Ectodermal cell (in vitro differentiated cells): Measurements from ENCODE around the gene EML4.

Source experiments
- H3K27ac ChIP-seq: 2 replicates; pipeline ENCODE4 v1.7.0; 2013; ENCODE audit warnings: mild to moderate bottlenecking, low read depth, low read length; ENCODE audit not compliant: insufficient read depth, poor library complexity, severe bottlenecking
- H3K27me3 ChIP-seq: 2 replicates; pipeline ENCODE4 v1.7.0; 2013; ENCODE audit warnings: mild to moderate bottlenecking, low read length; ENCODE audit not compliant: insufficient read depth, control insufficient read depth, poor library complexity, severe bottlenecking
- H3K36me3 ChIP-seq: one replicate; pipeline ENCODE4 v1.7.0; 2013; ENCODE audit warnings: low read length; ENCODE audit not compliant: control insufficient read depth, insufficient read depth
- H3K4me1 ChIP-seq: one replicate; pipeline ENCODE4 v1.7.0; 2013; ENCODE audit warnings: low read length; ENCODE audit not compliant: control insufficient read depth, insufficient read depth
- H3K4me3 ChIP-seq: 2 replicates; pipeline ENCODE4 v1.7.0; 2013; ENCODE audit warnings: low read depth, low read length, control low read depth; ENCODE audit not compliant: insufficient read depth
- H3K9me3 ChIP-seq: 2 replicates; pipeline ENCODE4 v1.7.0; 2013; ENCODE audit warnings: mild to moderate bottlenecking, low read length, moderate library complexity; ENCODE audit not compliant: control insufficient read depth
- WGBS, 2 experiments: methylation state at CpG; one replicate each; pipeline ENCODE4 v1.1.7; 2013; ENCODE audit warnings: missing lambda C conversion rate in 2 of 2; 5-methylcytosine and 5-hydroxymethylcytosine counted together

Gene EML4

DNA sequence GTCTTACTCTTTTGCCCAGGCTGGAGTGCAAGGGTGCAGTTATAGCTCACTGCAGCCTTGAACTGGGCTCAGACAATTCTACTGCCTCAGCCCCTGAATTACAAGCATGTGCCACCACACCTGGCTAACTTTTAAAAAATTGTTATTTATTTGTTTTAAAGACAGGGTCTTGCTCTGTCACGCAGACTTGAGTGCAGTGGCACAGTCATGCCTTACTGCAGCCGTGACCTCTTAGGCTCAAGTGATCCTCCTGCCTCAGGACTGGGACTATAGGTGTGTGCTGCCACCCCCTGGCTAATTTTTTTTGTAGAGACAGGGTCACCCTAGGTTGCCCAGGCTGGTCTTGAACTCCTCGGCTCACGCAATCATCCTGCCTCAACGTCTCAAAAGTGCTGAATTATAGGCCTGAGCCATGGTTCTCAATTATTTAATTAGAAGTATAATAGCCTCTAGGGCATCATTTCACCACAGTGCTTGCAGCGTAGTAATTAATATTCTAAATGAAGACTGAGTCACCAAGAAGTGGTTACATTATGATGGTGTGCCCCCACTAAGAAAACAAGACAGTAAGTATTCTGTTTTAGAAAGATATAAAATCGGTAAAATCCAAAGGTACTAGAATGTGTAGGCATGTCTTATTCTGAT is 69.6 kb downstream of the EML4 start:
- no peaks in the 10 kb centered on the region for H3K36me3 ChIP-seq
- H3K4me1 ChIP-seq: no peaks in the 10 kb centered on the region
- no peaks in the 10 kb centered on the region for H3K27me3 ChIP-seq
- WGBS, 2 experiments: 70 to 84% methylated on average over 7 of the region's 7 CpGs
- H3K27ac ChIP-seq: no peak overlapping the region
- H3K4me3 ChIP-seq: no peak overlapping the region
- no peaks in the 10 kb centered on the region for H3K9me3 ChIP-seq

DNA sequence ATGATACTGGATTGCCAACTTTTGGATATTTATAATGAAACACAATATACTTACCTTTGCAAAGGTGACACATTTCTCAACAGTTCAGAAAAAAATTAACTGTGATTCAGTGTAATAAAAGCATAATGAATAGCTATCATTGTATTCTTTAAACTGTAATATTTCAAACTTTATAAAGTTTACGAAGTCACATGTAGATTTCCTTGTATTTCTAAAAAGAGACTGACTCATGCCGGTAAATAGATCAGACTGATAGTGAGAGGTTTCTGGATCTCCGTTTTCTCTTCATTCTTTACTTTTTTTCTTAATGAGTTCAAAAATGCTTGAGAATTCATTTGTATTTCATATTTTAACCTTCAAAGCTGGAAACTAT is 70.1 kb downstream of the EML4 start:
- H3K27ac ChIP-seq: no peak overlapping the region
- 96 to 100% methylated on average over 1 to 3 of the region's 3 CpGs for WGBS, 2 experiments
- H3K9me3 ChIP-seq: no peaks in the 10 kb centered on the region
- H3K27me3 ChIP-seq: no peaks in the 10 kb centered on the region
- H3K36me3 ChIP-seq: no peaks in the 10 kb centered on the region
- H3K4me3 ChIP-seq: no peak overlapping the region
- no peaks in the 10 kb centered on the region for H3K4me1 ChIP-seq

DNA sequence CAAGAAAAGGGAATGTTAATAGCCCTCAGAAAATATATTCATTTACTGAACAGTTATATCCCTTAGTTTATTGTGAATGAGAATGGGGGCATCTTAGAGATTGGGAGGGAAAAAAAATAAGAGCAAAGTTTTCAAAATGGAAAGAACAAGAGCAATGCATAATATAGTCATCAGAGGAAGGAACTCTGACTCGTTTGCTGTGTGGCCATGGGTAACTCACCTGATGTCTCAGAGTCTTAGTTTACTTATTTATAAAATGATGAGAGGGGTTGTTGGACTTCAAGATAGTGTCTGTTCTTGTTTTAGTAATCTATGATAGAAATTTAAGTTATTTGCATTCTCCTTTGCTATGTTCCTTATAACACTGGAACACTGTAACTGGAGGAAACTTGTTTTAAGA is 70.7 kb downstream of the EML4 start:
- Histone ChIP-seq H3K36me3 (no peaks in the 10 kb centered on the region), H3K27ac (no peak overlapping the region), H3K9me3 (no peaks in the 10 kb centered on the region), H3K4me3 (no peak overlapping the region), H3K27me3 (no peaks in the 10 kb centered on the region), H3K4me1 (no peaks in the 10 kb centered on the region)
- 90 to 97% methylated on average over 1 of the region's 1 CpG for WGBS, 2 experiments

DNA sequence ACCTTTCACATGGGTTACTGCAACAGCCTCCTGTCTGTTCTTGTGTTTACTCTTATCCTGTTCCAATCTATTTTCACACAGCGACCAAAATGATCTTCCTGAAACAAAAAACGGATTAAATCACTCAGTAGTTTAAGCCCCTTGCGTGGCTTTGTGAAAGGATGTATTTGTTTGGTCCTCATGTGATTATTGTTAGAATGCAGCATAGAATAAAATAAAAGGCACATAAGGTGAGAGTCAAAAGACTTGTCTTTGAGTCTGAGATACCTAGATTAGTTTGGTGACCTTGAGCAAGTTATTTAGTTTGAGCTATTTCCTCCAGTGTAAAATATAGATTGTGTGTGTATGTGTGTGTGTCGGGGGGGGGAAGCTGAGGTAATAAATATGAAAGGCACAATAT is 72.4 kb downstream of the EML4 start:
- H3K36me3 ChIP-seq: no peaks in the 10 kb centered on the region
- H3K4me1 ChIP-seq: no peaks in the 10 kb centered on the region
- no peaks in the 10 kb centered on the region for H3K27me3 ChIP-seq
- H3K9me3 ChIP-seq: no peaks in the 10 kb centered on the region
- H3K27ac ChIP-seq: no peak overlapping the region
- H3K4me3 ChIP-seq: no peak overlapping the region
- 91 to 97% methylated on average over 4 of the region's 4 CpGs for WGBS, 2 experiments

DNA sequence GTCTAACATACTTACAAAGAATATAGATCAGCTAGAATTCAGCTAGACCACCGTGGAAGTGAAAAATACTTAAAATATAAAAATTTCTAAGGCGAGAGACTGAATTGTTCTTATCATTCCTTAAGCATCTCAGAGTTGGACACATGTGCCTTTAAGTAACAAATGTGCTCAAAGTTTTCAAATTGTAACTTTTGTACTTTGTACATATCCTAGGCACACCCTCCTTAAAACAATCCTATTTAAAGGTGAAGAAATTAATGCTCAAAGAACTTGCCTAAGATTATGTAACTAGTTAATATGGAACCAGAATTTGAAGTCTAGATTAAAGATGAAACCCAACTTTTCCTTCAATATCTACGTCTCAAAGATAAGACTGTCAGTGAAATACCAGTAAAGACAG is 74.1 kb downstream of the EML4 start:
- no peak overlapping the region for H3K4me3 ChIP-seq
- H3K36me3 ChIP-seq: no peaks in the 10 kb centered on the region
- no peaks in the 10 kb centered on the region for H3K4me1 ChIP-seq
- no peaks in the 10 kb centered on the region for H3K27me3 ChIP-seq
- 82% methylated on average over 3 of the region's 3 CpGs; no CpG with 5 or more reads in 1 of the 2 experiments for WGBS, 2 experiments
- no peak overlapping the region for H3K27ac ChIP-seq
- H3K9me3 ChIP-seq: no peaks in the 10 kb centered on the region

DNA sequence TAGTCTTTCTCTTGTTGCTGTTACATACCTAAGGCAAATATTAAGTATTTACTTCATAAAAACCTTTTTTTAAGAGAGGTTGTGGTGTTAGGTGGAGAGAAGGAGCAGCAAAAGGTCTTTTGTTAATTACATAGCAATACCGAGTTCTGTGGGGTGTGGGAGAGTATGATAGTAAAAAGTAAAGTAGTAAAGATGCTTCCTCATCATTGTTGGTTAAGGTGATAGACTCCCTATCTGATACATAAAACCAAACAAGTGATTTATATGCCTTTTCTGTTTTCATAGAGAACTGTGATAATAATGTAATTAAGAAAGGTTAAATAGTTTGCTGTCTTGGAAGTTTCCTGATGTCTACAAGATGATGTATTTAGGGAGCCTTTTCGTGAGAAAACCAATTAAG is 75.4 kb downstream of the EML4 start:
- H3K4me1 ChIP-seq: no peaks in the 10 kb centered on the region
- no peaks in the 10 kb centered on the region for H3K36me3 ChIP-seq
- H3K9me3 ChIP-seq: no peaks in the 10 kb centered on the region
- no peaks in the 10 kb centered on the region for H3K27me3 ChIP-seq
- WGBS, 2 experiments: 91 to 100% methylated on average over 2 of the region's 2 CpGs
- no peak overlapping the region for H3K27ac ChIP-seq
- H3K4me3 ChIP-seq: no peak overlapping the region

DNA sequence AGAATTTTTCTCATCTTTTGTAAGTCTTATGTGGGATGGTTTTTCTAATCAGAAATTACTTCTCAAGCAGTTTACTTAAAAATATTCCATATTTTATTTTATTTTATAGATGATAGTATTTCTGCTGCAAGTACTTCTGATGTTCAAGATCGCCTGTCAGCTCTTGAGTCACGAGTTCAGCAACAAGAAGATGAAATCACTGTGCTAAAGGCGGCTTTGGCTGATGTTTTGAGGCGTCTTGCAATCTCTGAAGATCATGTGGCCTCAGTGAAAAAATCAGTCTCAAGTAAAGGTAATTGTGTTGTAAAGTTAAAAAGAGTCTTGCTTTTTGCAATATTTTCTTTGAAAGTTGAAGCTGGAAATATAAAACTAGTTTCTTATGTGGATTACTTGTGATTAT is 76.2 kb downstream of the EML4 start:
- H3K4me3 ChIP-seq: no peak overlapping the region
- no peaks in the 10 kb centered on the region for H3K4me1 ChIP-seq
- no peaks in the 10 kb centered on the region for H3K36me3 ChIP-seq
- no peak overlapping the region for H3K27ac ChIP-seq
- 93 to 97% methylated on average over 4 of the region's 4 CpGs for WGBS, 2 experiments
- H3K9me3 ChIP-seq: no peaks in the 10 kb centered on the region
- H3K27me3 ChIP-seq: no peaks in the 10 kb centered on the region

DNA sequence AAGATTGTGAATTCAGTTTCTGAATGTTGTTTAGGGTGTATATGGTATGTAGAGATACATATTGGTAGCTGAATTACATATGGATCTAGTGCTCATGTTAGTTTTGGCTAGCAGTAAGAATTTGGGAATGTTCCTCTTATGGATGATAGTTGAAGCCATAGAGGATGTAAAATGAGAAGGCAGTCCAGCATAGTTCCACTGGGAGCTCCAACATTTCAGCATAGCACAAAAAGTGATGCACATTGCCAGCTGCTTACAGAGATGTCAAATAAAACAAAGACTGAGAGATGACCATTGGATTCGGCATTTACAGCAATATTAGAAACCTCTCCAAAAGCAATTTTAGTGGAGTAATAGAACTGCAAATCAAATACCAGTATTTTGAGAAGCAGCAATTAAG is 77.4 kb downstream of the EML4 start:
- Histone ChIP-seq H3K9me3 (no peaks in the 10 kb centered on the region), H3K36me3 (no peaks in the 10 kb centered on the region), H3K27me3 (no peaks in the 10 kb centered on the region), H3K27ac (no peak overlapping the region), H3K4me1 (no peaks in the 10 kb centered on the region), H3K4me3 (no peak overlapping the region)
- 88 to 100% methylated on average over 1 of the region's 1 CpG for WGBS, 2 experiments

DNA sequence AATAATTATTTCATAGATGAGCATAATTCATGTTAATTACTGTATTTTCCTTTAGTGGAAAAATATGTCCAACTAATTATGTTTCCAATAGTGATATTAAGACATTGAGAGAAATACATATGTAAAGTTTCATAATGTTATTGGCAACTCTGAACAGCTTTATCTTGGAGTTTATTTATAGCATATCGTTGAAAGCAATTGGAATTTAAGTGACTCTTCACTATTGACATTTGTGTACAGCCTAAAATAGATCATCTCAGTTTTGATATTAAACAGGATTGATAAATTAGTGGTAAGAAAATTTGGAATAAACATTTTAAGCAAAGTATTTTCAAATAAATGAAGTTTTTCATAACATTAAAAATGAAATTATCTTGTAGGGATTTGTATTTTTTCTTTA is 79.7 kb downstream of the EML4 start:
- Histone ChIP-seq H3K4me3 (no peak overlapping the region), H3K4me1 (peaks cover 13% of the 10 kb centered on the region), H3K27me3 (no peaks in the 10 kb centered on the region), H3K36me3 (no peaks in the 10 kb centered on the region), H3K27ac (no peak overlapping the region), H3K9me3 (no peaks in the 10 kb centered on the region)
- WGBS, 2 experiments: 86 to 92% methylated on average over 1 of the region's 1 CpG

DNA sequence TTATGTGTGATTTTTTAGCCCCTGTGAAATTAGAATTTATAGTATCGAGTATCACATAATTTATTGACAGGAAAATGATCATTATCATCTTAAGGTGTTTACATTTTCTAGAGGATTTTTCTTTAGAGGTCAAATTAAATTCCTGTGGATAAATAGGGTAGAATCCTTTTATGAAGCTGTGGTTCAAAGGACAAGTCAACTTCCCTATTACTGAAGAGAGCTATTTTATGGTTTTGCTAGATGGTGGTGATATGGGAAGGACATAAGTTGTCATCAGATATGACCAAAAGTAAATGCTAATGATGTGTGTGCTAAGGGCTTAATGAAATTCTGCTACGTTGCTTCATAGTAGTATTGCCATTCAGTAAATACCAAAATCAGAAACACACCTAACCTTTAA is 80.1 kb downstream of the EML4 start:
- no peaks in the 10 kb centered on the region for H3K36me3 ChIP-seq
- H3K4me3 ChIP-seq: no peak overlapping the region
- WGBS, 2 experiments: 83 to 100% methylated on average over 1 of the region's 2 CpGs
- no peaks in the 10 kb centered on the region for H3K27me3 ChIP-seq
- peaks cover 13% of the 10 kb centered on the region for H3K4me1 ChIP-seq
- no peaks in the 10 kb centered on the region for H3K9me3 ChIP-seq
- no peak overlapping the region for H3K27ac ChIP-seq

DNA sequence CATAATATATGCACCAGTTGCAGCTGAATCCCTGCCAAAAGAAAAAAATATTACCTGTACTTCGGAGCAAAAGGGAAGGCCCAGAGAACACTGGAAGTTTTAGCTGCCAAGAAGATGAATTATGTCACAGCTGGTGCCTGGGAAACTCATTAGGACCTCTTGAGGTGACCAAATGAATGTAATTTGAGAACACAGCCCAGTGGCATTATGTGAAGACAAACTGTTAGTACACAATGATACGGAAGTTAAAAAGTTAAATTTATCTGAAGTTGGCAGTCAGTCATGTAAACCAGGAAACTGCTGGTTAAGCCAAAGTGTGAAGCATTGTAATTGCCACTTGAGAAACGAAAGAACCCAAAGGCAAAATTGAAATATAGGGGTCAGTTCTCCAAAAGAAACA is 80.7 kb downstream of the EML4 start:
- no peak overlapping the region for H3K4me3 ChIP-seq
- H3K27me3 ChIP-seq: no peaks in the 10 kb centered on the region
- H3K4me1 ChIP-seq: peaks cover 13% of the 10 kb centered on the region
- 75 to 81% methylated on average over 3 of the region's 3 CpGs for WGBS, 2 experiments
- no peak overlapping the region for H3K27ac ChIP-seq
- no peaks in the 10 kb centered on the region for H3K9me3 ChIP-seq
- no peaks in the 10 kb centered on the region for H3K36me3 ChIP-seq
